Measurements from ENCODE around the gene MED29.

DNA sequence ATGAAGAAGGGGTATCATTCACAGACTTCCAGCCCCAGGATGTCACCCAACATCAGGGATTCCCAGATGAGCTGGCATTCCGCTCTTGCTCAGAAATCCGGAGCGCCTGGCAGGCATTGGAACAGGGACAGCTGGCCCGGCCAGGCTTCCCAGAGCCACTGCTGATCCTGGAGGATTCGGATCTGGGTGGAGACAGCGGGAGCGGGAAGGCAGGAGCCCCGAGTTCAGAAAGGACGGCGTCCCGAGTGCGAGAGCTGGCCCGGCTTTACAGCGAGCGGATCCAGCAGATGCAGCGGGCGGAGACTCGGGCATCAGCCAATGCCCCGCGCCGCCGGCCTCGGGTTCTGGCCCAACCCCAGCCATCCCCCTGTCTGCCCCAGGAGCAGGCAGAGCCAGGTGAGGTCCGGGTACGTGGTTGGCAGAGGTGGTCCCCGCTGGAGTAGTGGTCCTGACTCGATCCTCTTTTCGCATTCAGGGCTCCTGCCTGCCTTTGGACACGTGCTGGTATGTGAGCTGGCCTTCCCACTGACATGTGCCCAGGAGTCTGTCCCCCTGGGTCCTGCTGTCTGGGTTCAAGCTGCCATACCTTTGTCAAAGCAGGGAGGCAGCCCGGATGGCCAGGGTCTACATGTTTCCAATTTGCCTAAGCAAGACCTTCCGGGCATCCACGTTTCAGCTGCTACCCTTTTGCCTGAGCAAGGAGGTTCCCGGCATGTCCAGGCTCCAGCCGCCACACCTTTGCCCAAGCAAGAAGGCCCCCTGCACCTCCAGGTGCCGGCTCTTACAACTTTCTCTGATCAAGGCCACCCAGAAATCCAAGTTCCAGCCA lies 32.3 kb downstream of the MED29 start:
- TF ChIP-seq, protein P1, sequence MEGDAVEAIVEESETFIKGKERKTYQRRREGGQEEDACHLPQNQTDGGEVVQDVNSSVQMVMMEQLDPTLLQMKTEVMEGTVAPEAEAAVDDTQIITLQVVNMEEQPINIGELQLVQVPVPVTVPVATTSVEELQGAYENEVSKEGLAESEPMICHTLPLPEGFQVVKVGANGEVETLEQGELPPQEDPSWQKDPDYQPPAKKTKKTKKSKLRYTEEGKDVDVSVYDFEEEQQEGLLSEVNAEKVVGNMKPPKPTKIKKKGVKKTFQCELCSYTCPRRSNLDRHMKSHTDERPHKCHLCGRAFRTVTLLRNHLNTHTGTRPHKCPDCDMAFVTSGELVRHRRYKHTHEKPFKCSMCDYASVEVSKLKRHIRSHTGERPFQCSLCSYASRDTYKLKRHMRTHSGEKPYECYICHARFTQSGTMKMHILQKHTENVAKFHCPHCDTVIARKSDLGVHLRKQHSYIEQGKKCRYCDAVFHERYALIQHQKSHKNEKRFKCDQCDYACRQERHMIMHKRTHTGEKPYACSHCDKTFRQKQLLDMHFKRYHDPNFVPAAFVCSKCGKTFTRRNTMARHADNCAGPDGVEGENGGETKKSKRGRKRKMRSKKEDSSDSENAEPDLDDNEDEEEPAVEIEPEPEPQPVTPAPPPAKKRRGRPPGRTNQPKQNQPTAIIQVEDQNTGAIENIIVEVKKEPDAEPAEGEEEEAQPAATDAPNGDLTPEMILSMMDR (IDR thresholded peaks at IDR 0.05): no peak
- TF ChIP-seq POLR2A (IDR thresholded peaks at IDR 0.05): no peak

Measured in adrenal gland (tissue), 5 donors.